ENCODE measurements around the gene ADCY1.

Gene ADCY1

DNA sequence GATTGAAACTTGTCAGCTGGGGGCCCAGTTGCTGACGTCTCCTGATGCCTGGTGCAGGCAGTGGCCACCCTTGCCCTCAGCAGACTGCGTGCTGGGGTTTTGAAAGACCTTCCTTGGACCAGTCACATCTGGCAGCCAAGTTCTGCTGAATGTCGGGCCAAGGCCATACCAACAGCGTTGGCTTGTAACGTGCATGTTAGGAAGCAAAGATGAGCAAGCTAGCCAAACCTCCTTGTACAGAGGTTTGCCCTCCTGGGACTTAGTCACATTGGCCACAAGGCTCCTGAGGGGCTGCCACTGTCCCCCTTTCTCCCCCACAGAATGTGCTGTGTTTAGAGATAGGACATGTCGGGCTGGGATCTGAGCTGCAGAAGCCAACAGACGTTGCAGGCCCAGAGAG, 49.0 kb downstream of the ADCY1 start:
- Histone ChIP-seq H3K4me2 (no peak overlapping the region), H3K27me3 (no peaks in the 10 kb centered on the region), H3K4me1 (peaks cover 6% of the 10 kb centered on the region), H3K9me3 (peaks cover 8% of the 10 kb centered on the region; the same call in 1 of the 2 replicates), H3K9ac (no peak overlapping the region), H3K36me3 (no peaks in the 10 kb centered on the region), H3K27ac (no peak overlapping the region), H3K4me3 (no peak overlapping the region), H4K20me1 (no peaks in the 10 kb centered on the region)
- no peak for TF ChIP-seq Cebpa-rat (IDR thresholded peaks at IDR 0.05)

DNA sequence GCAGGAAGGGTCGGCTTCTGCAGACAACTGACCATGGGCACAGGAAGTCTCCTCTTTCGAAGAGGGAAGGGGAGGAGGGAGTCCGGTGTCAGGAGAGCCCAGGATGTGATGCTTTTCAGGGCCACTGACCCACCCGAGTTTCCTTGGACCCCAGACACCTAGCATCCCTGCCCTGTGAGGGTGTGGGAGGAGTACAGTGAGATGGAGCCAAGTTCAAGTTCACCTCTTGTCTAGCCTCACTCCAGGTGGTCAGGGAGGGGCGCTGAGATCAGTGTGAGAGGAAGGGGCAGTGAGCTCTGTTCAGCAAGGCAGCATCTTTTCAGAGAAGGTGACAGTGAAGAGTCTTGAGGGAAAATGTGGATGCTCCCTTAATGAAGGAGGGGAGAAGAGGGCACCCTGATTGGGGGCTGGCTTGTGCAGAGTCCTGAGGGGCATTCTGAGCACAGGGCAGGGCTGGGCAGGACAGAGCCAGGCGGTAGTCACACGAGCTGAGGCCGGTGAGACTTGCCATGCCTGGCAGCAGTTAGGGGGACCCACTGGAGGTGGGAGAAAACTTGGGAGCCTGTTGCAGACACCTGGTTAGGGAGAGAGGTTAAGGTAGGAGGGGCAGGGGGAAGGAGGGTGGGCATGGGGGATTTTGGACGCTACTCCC, 49.7 kb downstream of the ADCY1 start:
- Histone ChIP-seq H3K27me3 (no peaks in the 10 kb centered on the region), H3K4me2 (no peak overlapping the region), H4K20me1 (no peaks in the 10 kb centered on the region), H3K4me1 (peaks cover 6% of the 10 kb centered on the region), H3K4me3 (no peak overlapping the region), H3K36me3 (no peaks in the 10 kb centered on the region), H3K9me3 (peaks cover 8% of the 10 kb centered on the region; the same call in 1 of the 2 replicates), H3K9ac (no peak overlapping the region), H3K27ac (no peak overlapping the region)
- TF ChIP-seq Cebpa-rat (IDR thresholded peaks at IDR 0.05): no peak

DNA sequence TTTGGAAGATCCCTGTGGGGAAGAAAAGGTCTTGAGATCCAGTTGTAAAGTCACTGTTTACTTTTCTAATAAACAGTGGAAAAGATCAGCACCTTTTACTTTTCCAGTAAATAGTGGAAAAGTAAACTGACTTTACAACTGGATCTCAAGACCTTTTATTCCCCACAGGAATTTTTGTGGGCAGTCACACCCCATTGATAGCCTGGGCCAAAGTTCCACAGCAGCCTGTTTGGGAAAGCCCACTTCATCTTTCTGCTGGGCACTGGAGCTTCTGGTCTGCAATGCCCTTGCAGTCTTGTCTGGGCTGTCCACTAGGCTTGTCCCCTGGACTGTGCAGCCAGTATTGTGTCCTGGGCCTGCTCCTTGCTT, 50.2 kb downstream of the ADCY1 start:
- H3K9ac ChIP-seq: no peak overlapping the region
- no peaks in the 10 kb centered on the region for H3K36me3 ChIP-seq
- no peak overlapping the region for H3K27ac ChIP-seq
- no peak overlapping the region for H3K4me2 ChIP-seq
- no peak overlapping the region for H3K4me3 ChIP-seq
- H4K20me1 ChIP-seq: no peaks in the 10 kb centered on the region
- TF ChIP-seq Cebpa-rat (IDR thresholded peaks at IDR 0.05): no peak
- peaks cover 8% of the 10 kb centered on the region; the same call in 1 of the 2 replicates for H3K9me3 ChIP-seq
- peaks cover 6% of the 10 kb centered on the region for H3K4me1 ChIP-seq
- H3K27me3 ChIP-seq: no peaks in the 10 kb centered on the region

DNA sequence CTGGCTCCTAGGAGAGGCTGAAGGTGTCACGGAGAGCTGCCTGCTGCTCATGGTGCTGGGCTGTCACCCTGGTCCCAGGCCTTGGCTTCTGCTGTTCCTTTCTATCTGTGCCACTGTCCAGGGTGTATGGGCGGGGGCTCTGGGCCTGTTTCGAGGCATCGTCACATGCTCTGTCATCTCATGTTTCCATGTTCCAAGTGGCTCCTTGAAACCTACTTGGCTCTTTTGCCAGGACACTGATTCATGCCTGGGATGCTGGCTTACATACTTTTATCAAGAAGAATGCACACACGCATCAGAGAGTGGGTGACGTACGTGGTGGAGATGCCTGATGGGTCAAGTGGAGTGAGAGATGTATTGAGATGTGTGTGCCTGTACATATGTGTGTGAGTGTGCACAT, 50.9 kb downstream of the ADCY1 start:
- H3K27me3 ChIP-seq: no peaks in the 10 kb centered on the region
- H3K4me3 ChIP-seq: no peak overlapping the region
- no peak overlapping the region for H3K27ac ChIP-seq
- no peak for TF ChIP-seq Cebpa-rat (IDR thresholded peaks at IDR 0.05)
- no peak overlapping the region for H3K4me2 ChIP-seq
- H3K4me1 ChIP-seq: peaks cover 6% of the 10 kb centered on the region
- H3K36me3 ChIP-seq: no peaks in the 10 kb centered on the region
- H3K9ac ChIP-seq: no peak overlapping the region
- H3K9me3 ChIP-seq: peaks cover 14% of the 10 kb centered on the region
- no peaks in the 10 kb centered on the region for H4K20me1 ChIP-seq

DNA sequence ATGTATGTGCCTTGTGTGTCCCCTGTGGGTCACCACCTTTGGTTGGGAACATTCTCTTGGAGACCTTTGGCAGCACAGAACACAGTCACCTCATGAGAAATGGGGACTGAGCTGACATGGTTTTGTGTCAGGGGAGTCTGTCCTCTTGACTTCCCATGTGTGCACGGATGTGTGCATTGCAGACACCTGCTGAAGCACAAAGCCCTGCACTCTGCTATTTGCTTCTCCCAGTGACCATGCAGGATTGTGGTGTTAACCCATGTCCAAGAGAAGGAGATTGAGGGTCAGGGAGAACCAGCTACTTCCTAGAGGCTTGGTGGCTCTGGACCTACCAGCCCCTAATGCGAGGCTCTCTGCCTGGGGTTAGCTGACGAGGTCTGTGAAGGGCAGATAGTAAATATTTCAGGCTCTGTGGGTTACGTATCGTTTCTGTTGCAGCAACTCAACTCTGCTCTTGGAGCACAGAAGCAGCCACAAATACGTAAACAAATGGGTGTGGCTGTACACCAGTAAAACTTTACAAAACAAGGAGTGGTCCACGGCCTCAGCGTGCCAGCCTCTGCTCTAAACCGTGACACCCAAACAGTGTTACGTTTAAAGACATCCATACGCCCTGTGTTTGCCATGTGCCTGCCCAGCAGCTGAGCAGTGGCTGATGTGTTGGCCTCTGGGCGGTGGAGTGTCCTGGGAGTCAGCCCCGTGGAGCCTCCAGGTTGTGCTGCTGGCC, 51.7 kb downstream of the ADCY1 start:
- Histone ChIP-seq H3K4me1 (peaks cover 6% of the 10 kb centered on the region), H4K20me1 (no peaks in the 10 kb centered on the region), H3K36me3 (no peaks in the 10 kb centered on the region), H3K27ac (no peak overlapping the region), H3K4me2 (no peak overlapping the region), H3K9ac (no peak overlapping the region), H3K9me3 (peaks cover 10% of the 10 kb centered on the region), H3K4me3 (no peak overlapping the region), H3K27me3 (no peaks in the 10 kb centered on the region)
- TF ChIP-seq Cebpa-rat (IDR thresholded peaks at IDR 0.05): no peak

DNA sequence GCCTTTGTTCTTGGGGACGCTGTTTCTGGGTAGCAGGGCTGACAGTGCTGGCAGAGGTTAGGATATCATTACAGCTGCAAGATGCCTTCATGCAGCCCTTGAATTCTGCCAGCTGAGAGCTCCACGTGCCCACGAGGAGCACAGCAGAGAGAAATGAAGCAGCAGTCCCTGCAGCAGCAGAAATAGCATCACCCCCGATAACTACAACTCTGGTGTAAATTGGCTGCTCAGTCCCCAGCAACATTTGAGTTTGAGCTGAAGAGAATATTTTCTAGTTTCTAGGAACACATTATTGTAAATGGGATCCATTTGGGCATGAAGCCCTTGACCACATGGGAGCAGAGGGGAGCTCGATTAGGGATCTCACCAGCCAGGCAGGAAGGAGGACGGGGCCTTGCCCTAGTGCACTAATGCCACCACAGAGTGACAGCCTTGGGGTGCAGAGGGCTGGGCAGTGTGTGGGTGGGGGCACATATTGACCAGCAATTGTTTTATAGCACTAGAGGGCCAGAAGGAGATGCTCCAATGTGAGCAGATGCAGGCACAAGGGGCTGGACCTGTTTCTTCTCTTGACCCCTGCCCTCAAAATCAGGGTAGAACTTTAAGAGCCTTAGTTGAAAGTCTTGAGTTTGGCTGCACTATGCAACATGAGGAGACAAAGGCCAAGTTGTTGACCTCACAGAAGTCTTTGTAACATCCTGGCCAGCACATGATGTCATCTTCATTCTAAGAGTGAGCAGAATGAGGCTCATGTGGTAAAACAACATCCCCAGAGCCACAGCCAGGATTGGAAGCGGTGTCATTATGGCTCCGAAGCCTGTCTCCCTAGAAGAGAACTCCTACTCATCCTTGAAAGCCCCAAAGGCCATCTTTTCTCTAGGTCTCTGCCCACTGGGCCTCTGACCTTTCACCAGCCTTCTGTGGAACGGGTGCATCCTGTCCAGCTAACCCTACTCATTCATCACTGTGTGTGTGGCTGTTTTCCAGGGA, 52.6 kb downstream of the ADCY1 start:
- no peak overlapping the region for H3K4me3 ChIP-seq
- no peaks in the 10 kb centered on the region for H4K20me1 ChIP-seq

DNA sequence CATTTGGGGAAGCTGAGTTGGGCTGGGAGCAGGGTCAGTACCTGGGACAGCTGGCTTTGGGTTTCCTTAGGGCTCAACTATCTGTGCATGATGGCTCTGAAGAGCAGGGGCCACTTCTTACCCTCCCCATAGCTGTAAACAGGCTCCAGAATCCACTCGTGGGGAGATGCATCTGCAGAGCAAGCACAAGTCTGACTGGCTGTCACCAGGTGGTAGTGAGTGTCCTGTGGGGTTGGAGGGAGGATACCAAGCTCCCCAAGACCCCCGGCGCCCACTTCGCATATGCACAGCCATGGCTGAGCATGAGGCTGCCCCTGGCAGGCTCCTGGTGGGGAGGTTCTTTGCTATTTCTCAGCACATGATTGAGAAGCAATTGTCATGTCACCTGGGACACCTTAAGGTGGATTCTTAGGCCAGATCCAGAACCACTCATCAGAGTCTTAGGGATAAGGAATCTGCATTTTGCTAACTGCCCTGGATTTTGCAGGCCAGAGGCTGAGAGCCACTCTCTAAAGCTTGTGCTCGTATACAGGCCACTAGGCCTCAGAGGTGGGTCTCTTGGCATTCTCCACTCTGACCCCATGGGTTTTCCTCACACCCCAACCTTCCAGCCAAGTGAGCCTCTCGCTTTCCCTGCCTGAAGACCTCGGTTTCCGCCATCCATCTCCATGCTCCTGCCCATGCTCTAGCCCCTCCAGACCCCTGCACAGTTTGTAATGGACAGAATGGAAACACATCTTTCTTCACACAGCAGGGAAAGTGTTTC, 53.7 kb downstream of the ADCY1 start:
- Histone ChIP-seq H3K36me3 (no peaks in the 10 kb centered on the region), H3K4me2 (no peak overlapping the region), H3K27ac (no peak overlapping the region), H4K20me1 (no peaks in the 10 kb centered on the region), H3K4me1 (peaks cover 6% of the 10 kb centered on the region; the same call in 1 of the 2 replicates), H3K27me3 (no peaks in the 10 kb centered on the region), H3K4me3 (no peak overlapping the region), H3K9me3 (peaks cover 9% of the 10 kb centered on the region), H3K9ac (no peak overlapping the region)
- TF ChIP-seq Cebpa-rat (IDR thresholded peaks at IDR 0.05): no peak

More for the DNA sequence above, 52.6 kb downstream of the ADCY1 start:
- TF ChIP-seq Cebpa-rat (IDR thresholded peaks at IDR 0.05): no peak
- Histone ChIP-seq H3K9ac (no peak overlapping the region), H3K9me3 (peaks cover 9% of the 10 kb centered on the region), H3K36me3 (no peaks in the 10 kb centered on the region), H3K27ac (no peak overlapping the region), H3K27me3 (no peaks in the 10 kb centered on the region), H3K4me2 (no peak overlapping the region), H3K4me1 (peaks cover 6% of the 10 kb centered on the region)

DNA sequence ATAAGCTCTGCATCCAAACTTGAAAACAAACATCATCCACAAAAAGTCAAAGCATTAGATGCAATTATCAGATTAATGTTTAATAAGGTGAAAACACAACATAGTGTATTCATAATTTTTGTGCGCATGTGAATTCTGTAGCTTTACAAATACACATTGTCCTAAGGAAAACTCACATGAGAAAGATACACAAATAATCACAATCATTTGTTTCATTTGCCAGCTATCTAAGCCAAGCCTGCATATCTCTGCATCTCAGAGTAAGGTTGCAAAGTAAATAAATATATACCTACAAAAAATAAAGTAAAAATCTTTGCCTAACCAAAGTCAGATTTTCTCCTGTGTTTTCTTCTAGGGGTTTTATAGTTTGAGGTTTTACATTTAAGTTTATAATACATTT, 57.4 kb downstream of the ADCY1 start:
- Histone ChIP-seq H3K4me3 (no peak overlapping the region), H3K4me1 (no peaks in the 10 kb centered on the region), H3K4me2 (no peak overlapping the region), H3K9ac (no peak overlapping the region), H3K27me3 (no peaks in the 10 kb centered on the region), H3K36me3 (no peaks in the 10 kb centered on the region), H4K20me1 (no peaks in the 10 kb centered on the region), H3K27ac (no peak overlapping the region), H3K9me3 (peaks cover 9% of the 10 kb centered on the region)
- no peak for TF ChIP-seq Cebpa-rat (IDR thresholded peaks at IDR 0.05)

DNA sequence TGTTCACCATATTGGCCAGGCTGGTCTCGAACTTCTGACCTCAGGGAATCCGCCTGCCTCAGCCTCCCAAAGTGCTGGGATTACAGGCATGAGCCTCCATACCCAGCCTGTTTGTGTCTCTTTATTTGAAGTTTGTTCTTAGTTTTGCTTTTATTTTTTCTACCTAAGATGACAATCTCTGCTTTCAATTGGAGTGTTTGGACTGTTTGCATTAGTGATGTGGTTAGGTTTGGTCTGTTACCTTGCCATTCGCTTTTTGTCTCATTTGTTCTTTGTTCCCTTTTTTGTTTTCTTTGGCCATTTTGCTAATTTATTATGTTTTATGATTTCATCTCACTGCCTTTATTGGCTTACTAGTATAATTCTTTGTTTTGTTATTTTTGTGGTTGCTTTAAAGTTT, 62.6 kb downstream of the ADCY1 start:
- H3K27ac ChIP-seq: no peak overlapping the region
- H3K9ac ChIP-seq: no peak overlapping the region
- no peak overlapping the region for H3K4me2 ChIP-seq
- TF ChIP-seq Cebpa-rat (IDR thresholded peaks at IDR 0.05): no peak
- no peak overlapping the region for H3K4me3 ChIP-seq
- no peaks in the 10 kb centered on the region for H4K20me1 ChIP-seq
- H3K4me1 ChIP-seq: no peaks in the 10 kb centered on the region
- H3K27me3 ChIP-seq: no peaks in the 10 kb centered on the region
- no peaks in the 10 kb centered on the region for H3K9me3 ChIP-seq
- no peaks in the 10 kb centered on the region for H3K36me3 ChIP-seq

All from BLaER1 (cell line).